SK-N-MC (cell line): ENCODE data around the gene OTULIN.

ENCODE experiments used
- EZH2 ChIP-seq: fragments of 200-600 bp; sonication (generic); IDR thresholded peaks from one replicate; pipeline ENCODE4 v1.6.1; 2017; ENCODE audit warnings: antibody characterized with exemption
- FOXP2 ChIP-seq: optimal IDR thresholded peaks from 2 replicates; pipeline ENCODE3; 2011; ENCODE audit warnings: mild to moderate bottlenecking, moderate library complexity; ENCODE audit not compliant: insufficient read depth; ENCODE audit errors: extremely low read length, control extremely low read depth
- POLR2AphosphoS5 ChIP-seq: IDR thresholded peaks from 2 replicates; pipeline ENCODE4 v1.6.1; 2012; ENCODE audit warnings: mild to moderate bottlenecking, low read depth, low read length, borderline replicate concordance

DNA sequence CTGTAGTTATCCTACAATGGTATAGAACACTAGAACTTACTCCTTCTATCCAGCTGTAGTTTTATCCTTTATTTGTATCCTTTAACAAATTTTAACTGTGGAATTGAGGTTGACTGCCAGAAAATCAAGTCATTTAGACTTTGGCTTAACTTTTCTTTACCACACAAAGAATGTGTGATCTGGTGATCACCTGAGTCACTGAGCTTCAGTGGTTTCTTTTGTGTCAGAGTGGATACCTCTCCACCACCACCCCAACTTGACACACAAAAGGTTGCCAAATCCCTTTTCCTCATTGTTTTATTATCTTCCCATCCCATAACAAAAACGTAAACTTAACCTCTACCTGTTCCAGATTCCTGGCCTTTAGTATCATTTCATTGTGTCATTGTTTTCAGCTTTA lies 5.5 kb downstream of the OTULIN start:
- no peak for TF ChIP-seq POLR2AphosphoS5
- no peak for TF ChIP-seq FOXP2
- TF ChIP-seq EZH2: no peak
